Psoas muscle (tissue), 8 donors: ENCODE data around the gene TVP23C. TPM values are rescaled to one million over a fixed set of nuclear protein-coding genes. Genes with fewer than 3 reads are reported as not detected.
"Not testable (repeated sequence)": the region's sequence is repeated elsewhere in the genome, so short reads cannot be mapped to it uniquely, and the experiment has no call there.

Experiments used
- ATAC-seq, 4 donors: fragments of 200-7000 bp; cut with Tn5 transposase; one replicate each; pipeline ENCODE4 v1.9.1; 2020; ENCODE audit warnings: moderate library complexity in 3 of 4, mild to moderate bottlenecking in 2 of 4
- DNase-seq, 2 donors: peaks; one replicate each; pipeline ENCODE4 v3.0.0-alpha.2; 2020
- H3K27ac ChIP-seq: fragments of 200-600 bp; one replicate; pipeline ENCODE4 v1.8.0; 2022
- H3K27me3 ChIP-seq, 3 donors: fragments of 200-600 bp in 1 of 3; one replicate each; pipeline versions ENCODE4 v1.6.1 to v1.8.0; 2013 to 2022; ENCODE audit warnings: low read length in 2 of 3, mild to moderate bottlenecking in 2 of 3, moderate library complexity in 1 of 3; ENCODE audit not compliant: insufficient read depth in 3 of 3
- H3K36me3 ChIP-seq, 2 donors: fragments of 200-600 bp in 1 of 2; one replicate each; pipeline versions ENCODE4 v1.6.1 to v1.8.0; 2013 to 2022; ENCODE audit warnings: low read depth in 1 of 2, mild to moderate bottlenecking in 1 of 2, moderate library complexity in 1 of 2; ENCODE audit not compliant: insufficient read depth in 1 of 2
- H3K4me1 ChIP-seq: fragments of 200-600 bp; one replicate; pipeline ENCODE4 v1.8.0; 2022
- H3K4me3 ChIP-seq: fragments of 200-600 bp; one replicate; pipeline ENCODE4 v1.8.0; 2022; ENCODE audit warnings: mild to moderate bottlenecking
- H3K9me3 ChIP-seq: fragments of 200-600 bp; one replicate; pipeline ENCODE4 v1.8.0; 2022
- WGBS, 3 donors: extraction: QIAGEN DNeasy Blood & Tissue Kit; methylation state at CpG; one replicate each; pipeline versions ENCODE4 v1.1.6 to v1.1.7; 2013; 5-methylcytosine and 5-hydroxymethylcytosine counted together
- intact Hi-C, 2 donors: fragments of 100-400 bp; cut with DNase I; formaldehyde crosslinking; loops; one replicate each; pipeline versions ENCODE4 v1.11.0 to v1.14.2; 2022
- polyA plus RNA-seq, 3 donors: library from polyadenylated mRNA; stranded (reverse); fragments of 200-250 nt; gene quantifications; one replicate each; pipeline ENCODE4 v1.2.3, GENCODE V29; 2013
- total RNA-seq, 4 donors: library from RNA; stranded (reverse); fragmentation: NEBNext Ultra II Directional in 2 of 4; extraction: Animal tissue kit (Norgen Biotek cat#: 25700) in 2 of 4; gene quantifications; one replicate each; pipeline versions ENCODE4 v1.2.1 to v1.2.4, GENCODE V29; 2021 to 2023
- TF ChIP-seq, protein P1 (sequence below): fragments of 200-600 bp; IDR thresholded peaks from one replicate; pipeline ENCODE4 v1.8.0; 2022; ENCODE audit warnings: antibody characterized with exemption
- donor health status: healthy with polysubstance abuse.
- donor health status: DM: no; HTN: no; CAD: no; lungs with moderate emphysema.
- donor health status: Bipolar disorder and iron deficiency.
- donor health status: healthy.
- donor health status: DM: yes; HTN: yes; CAD: no.
- donor health status: DM: no; HTN: no; CAD: no.
- donor health status: DM: no; HTN: no; CAD: no.
- donor health status: DM: yes; HTN: yes; CAD: no.

The TVP23C gene
- total and polyA plus RNA-seq, 7 donors: 0.25 to 3.0 (median 1.6) TPM

- H3K27me3 ChIP-seq, intact Hi-C loops, H3K4me1 ChIP-seq, H3K4me3 ChIP-seq, DNase-seq, H3K36me3 ChIP-seq, H3K27ac ChIP-seq, H3K9me3 ChIP-seq: not testable (repeated sequence)
- WGBS, 3 donors: 42 to 45% (median 45%) methylated on average over 7 to 8 of the region's 8 CpGs
- ATAC-seq: peak; percentile 61 to 92 (median 78)
- TF ChIP-seq, protein P1, sequence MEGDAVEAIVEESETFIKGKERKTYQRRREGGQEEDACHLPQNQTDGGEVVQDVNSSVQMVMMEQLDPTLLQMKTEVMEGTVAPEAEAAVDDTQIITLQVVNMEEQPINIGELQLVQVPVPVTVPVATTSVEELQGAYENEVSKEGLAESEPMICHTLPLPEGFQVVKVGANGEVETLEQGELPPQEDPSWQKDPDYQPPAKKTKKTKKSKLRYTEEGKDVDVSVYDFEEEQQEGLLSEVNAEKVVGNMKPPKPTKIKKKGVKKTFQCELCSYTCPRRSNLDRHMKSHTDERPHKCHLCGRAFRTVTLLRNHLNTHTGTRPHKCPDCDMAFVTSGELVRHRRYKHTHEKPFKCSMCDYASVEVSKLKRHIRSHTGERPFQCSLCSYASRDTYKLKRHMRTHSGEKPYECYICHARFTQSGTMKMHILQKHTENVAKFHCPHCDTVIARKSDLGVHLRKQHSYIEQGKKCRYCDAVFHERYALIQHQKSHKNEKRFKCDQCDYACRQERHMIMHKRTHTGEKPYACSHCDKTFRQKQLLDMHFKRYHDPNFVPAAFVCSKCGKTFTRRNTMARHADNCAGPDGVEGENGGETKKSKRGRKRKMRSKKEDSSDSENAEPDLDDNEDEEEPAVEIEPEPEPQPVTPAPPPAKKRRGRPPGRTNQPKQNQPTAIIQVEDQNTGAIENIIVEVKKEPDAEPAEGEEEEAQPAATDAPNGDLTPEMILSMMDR: peak; percentile 74
These were observed 36.7 kb downstream of the TVP23C start for GRCh38 chr17:15526292-15527218.

DNA sequence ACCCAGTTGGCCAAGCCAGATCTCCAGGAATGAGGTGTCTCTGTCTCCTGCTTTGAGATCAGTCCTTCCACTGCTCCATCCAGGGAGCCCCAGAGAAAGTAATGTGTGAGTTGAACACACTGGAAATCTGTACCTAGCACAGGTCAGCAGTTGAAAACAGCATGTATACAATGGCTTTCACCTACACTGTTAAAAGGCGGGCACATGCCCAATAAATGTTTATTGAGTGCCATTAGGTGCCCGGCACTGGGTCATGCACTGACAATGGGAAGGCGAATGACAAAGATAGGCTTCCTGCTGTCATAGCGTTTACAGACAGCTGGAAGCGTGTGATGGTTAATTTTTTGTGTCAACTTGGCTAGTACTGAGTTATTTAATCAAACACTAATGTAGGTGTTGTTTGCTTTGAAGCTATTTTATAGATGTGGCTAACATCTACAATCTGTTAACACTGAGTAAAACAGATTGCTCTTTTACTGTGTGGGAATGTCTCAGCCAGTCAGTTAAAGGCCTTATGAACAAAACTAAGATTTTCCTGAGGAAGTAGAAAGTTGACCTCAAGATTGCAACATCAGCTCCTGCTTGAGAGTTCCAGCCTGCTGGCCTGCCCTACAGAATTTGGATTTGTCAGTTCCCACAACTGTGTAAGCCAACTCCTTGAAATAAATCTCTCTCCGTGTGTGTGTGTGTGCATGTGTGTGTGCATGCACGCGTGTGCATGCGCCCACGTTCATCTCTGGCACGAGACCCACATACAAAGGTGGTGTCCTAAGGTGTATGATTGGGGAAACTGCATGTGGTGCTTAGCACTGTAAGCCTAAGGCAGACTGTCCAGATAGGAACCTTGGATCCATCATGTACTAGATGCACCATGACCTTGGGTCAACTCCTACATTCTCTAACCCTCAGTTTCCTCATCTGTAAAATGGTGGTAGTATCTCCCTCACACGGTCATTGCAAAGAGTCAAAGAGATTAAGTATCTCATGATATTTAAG, 38.0 kb downstream of the TVP23C start:
- H3K27ac ChIP-seq, H3K4me1 ChIP-seq, intact Hi-C loops, H3K4me3 ChIP-seq, H3K9me3 ChIP-seq, H3K36me3 ChIP-seq, DNase-seq, H3K27me3 ChIP-seq: not testable (repeated sequence)
- 73 to 84% (median 82%) methylated on average over 10 to 11 of the region's 12 CpGs for WGBS, 3 donors
- peak; percentile 15 to 60 (median 54) for ATAC-seq

DNA sequence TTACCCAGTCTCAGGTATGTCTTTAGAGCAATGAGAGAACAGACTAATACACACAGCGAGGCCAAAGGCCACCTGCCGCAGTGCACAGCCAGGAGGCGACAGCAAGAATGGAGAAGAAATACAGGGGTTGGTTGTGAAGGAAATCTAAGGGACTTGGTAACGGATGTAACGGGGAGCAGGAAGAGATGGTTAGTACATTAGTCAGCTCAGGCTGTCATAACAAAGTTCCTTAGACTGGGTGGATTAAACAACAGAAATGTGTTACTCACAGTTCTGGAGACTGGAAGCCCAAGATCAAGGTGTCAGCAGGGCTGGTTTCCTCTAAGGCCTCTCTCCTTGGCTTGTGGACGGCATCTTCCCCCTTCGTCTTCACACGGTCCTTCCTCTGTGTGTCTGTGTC, 47.1 kb downstream of the TVP23C start:
- 97% methylated on average over 8 of the region's 8 CpGs for WGBS, 3 donors
- Histone ChIP-seq H3K27me3 (no peaks in the 10 kb centered on the region), H3K4me1 (no peaks in the 10 kb centered on the region), H3K27ac (no peak overlapping the region), H3K9me3 (no peaks in the 10 kb centered on the region), H3K36me3 (peaks cover 0 to 13% of the 10 kb centered on the region in 2 donors), H3K4me3 (no peak overlapping the region)
- TF ChIP-seq, protein P1: no peak
- DNase-seq (no peak), ATAC-seq (no peak)
- intact Hi-C loops: no loop called here

- Histone ChIP-seq H3K4me3 (no peak overlapping the region), H3K27me3 (no peaks in the 10 kb centered on the region), H3K9me3 (no peaks in the 10 kb centered on the region), H3K36me3 (peaks cover 0 to 13% of the 10 kb centered on the region in 2 donors), H3K4me1 (peaks cover 7% of the 10 kb centered on the region), H3K27ac (no peak overlapping the region)
- intact Hi-C loops: no loop called here
- 54 to 62% (median 56%) methylated on average over 2 of the region's 2 CpGs for WGBS, 3 donors
- no peak for DNase-seq
- ATAC-seq: no peak
- TF ChIP-seq, protein P1: no peak
These were observed 48.8 kb downstream of the TVP23C start for GRCh38 chr17:15514469-15514868.
